NCI-H2171 (cell line): ENCODE measurements around the gene TOR1B.

ENCODE experiments used
- DNase-seq: peaks from one replicate; lab custom pipeline; 2025; lab: John Stamatoyannopoulos, UW

TOR1B gene

GRCh38 chr9:129814432-129815223 lies 11.6 kb downstream of the TOR1B start:
- no peak for DNase-seq

DNA sequence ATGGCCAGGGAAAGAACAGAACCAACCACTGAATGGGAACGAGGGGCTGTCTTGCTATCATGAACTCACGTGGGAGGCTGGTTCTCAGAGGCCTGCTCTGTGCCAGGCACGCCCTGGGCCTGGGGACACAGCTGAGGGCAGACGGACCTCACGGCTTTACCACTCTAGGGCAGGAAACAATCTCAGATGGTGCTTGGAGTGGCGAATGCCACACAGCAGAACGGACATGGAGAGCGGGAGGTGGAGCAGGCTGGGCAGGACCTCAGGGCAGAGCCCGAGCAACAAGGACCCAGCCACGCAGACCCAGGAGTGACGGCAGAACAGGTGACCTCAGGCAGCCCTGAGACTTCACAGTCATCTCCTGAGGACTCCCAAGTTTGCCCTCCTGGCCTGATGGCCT lies 12.3 kb downstream of the TOR1B start:
- DNase-seq: no peak

- DNase-seq: no peak
These were observed 13.8 kb downstream of the TOR1B start for GRCh38 chr9:129816501-129817435.

- no peak for DNase-seq
These were observed 20.0 kb downstream of the TOR1B start for GRCh38 chr9:129822898-129823541.

GRCh38 chr9:129823542-129823934 lies 20.6 kb downstream of the TOR1B start:
- no peak for DNase-seq

GRCh38 chr9:129823935-129824601 lies 21.1 kb downstream of the TOR1B start, which contains the start of gene TOR1A:
TSS of gene TOR1A (minus strand) at chr9:129824136. CDS start at chr9:129824085, 51 bp downstream.
- peak; percentile 96 for DNase-seq

DNA sequence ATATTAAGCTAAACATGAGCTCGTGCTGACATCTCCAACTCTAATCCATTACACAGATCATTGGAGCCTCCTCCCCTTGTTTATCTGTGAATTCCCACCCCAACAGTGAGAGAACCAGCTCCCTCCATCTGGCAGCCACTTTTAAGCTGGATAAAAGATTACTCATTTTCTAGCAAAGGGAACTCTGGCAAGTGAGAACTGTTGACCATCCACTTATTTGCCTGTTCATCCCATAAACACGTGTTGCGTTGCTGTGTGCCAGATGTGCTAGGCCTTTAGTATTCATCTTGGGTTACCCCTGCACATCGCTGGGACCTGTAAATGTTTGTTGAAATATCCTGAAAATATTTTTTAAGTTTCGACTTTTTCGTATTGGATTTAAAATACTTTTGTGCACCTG lies 23.4 kb downstream of the TOR1B start:
- DNase-seq: no peak

- no peak for DNase-seq
These were observed 23.8 kb downstream of the TOR1B start for GRCh38 chr9:129826759-129827158.

- DNase-seq: no peak
These were observed 25.1 kb downstream of the TOR1B start for GRCh38 chr9:129828051-129828450.

GRCh38 chr9:129828969-129829368 lies 26.0 kb downstream of the TOR1B start:
- no peak for DNase-seq

DNA sequence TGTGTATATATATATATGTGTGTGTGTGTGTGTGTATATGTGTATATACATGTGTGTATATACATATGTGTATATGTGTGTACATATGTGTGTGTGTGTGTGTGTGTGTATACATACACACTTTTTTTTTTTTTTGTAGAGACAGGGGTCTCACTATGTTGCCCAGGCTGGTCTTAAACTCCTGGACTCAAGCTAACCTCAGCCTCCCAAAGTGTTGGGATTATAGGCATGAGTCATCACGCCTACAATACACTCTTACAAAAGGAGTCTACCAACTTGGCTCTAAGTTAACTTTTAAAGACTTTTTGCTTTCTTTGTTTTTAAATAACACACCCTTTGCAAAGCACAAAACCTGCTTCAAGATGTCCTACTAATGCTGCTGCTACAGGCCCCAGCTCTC lies 30.0 kb downstream of the TOR1B start:
- DNase-seq: no peak

- DNase-seq: no peak
These were observed 31.6 kb downstream of the TOR1B start for GRCh38 chr9:129834489-129835127.

DNA sequence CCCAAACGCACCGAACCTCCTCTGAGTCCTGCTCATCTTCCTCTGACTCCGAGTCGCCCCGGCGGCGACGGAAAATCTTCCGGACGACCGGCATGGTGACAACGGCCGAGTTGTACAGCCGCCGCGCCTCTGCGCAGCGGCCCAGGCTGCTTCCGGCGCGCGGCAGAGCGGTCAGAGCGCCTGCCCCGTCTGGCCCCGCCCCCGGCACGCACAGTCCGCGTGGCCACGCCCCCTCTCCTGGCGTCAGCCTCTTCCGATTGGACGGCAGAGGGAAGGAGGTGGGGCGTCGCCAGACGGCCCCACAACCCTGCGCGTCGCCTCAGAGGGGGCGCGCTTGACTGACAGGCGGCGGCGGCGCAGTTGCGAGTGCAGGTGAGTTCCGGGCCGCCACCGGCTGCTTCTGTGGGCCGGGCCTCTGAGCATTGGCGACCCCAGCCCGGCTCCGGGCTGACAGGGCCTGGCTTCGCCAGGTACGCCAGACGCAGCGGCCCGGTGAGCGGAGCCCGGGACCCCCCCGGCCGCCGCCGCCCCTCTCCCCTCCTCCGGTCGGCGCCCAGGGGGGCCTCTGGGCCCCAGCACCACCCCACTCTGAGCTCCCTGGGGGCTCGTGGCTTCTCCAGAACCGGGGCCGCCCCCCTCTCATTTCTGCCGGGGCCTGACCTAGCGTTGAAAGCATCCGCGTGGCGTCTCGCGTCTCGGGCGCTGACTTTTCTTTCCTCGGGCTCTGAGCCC lies 32.3 kb downstream of the TOR1B start, which contains the start of the genes C9orf78 and USP20:
Gene C9orf78 (minus strand): TSS at position 148 of the 732 bp plus-strand sequence. CDS start 54 bp downstream, at position 94.
Gene USP20 (plus strand): TSS at position 331 of the 732 bp plus-strand sequence. CDS start 17,098 bp downstream, outside the sequence.
- DNase-seq: peak; percentile 100

- no peak for DNase-seq
These were observed 32.9 kb downstream of the TOR1B start for GRCh38 chr9:129835860-129836223.

DNA sequence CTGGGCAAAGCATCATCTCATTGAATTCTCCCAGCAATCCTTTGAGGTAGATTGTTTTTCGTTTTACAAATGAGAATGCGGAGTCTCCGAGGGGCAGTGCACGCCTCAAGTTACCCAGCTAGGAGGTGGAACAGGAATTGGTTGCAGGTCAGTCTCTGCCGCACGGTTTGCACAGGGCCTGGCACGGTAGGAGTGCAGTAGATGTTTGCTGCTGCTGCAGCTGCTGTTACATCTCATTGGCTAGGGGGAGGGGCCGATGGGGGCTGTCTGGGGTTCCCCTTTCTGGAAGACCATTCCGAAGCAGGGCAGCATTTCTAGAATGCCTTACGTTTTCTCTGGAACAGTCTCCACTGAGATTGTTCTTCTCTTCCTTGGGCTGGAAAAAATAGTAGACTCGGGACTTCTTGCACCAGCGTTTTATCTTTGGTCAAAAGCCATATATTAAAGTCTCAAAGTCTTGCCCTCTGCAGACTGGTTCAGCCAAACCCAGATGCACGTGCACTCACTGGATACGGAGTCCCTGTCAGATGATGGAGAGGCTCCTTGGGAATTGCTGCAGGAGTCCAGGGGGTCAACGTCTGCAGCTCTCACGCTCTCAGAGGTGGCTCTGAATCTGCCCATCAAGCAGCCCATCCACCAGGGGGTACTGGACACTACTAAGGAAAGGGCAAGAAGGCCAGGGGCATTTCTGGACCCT lies 33.5 kb downstream of the TOR1B start:
- DNase-seq: no peak

DNA sequence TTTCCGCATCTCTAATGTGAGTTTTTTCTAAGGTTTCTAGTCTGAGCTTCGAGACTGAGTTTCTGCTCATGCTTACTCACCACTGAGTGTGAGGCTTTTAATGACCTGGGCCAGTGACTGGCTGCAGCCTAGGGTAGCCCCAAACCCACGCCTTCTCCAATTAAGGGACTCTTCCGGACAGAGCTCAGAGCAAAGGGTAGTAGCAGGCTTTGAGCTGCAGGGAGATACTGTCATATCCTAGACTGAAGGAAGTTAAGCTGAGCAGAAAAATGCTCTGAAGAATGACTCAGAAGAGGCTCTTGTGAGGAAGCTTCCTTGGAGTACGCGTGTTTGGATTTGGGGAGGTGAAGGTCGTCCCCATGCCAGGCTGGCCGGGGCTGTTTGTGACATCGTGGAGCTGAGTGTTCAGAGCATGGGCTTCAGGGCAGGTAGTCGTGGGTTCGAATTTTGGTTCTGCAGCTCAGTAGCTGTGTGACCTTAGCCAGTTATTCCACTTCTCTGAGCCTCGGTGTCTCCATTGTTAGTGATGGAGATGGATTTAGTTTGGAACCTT lies 35.8 kb downstream of the TOR1B start:
- no peak for DNase-seq

DNA sequence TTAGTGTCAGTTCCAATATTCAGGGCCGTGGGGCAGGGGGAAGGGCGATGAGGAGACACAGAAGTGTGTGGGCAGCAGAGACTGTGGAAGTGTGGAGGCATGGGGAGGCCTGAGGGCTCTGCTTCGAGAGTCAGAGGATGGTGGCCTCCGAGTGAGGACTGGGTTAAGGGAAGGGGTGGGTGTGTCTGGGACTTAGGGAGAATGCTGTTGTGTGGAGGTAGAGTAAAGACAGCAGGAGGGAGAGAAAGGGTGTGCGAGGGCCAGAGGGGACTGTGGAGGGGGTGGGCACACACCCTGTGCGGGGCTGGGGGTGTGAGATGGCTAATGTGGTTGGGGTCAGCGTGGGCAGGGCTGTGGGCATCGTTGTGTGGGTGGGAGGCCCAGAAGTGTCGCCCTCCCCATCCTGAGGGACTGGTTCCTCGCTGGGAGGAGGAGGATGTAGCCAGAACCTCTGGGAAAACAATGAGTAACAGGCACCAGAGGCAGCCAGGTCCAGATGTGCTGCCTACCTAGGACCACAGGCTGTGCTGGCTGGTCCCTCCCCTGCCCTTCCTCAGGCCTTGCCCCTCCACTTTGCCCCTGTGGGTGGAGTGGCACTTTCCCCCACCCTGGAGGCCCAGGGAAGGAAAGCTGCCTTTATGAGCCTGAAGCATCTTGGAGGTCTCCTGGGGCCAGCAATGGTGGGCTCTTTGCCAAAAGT lies 36.5 kb downstream of the TOR1B start:
- no peak for DNase-seq

DNA sequence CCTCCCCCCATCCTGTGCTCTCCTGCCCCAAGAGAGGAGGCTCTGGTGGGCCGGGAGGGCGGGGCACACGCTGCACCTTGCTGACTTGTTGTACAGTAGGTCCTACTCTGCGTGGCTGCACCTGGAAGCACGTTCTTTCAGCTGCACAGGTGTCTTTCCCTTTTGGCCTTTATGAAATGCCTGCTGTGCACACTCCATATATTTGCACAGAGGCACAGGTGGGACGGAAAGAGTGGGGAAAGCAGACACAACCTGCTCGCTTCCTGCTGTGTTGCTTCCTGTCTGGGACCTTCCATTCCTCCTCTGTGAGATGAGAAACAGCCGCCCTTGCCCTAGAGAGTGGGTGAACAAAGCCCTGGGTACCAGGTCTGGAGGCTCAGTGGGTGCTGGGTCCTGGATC lies 37.0 kb downstream of the TOR1B start:
- DNase-seq: peak; percentile 69

DNA sequence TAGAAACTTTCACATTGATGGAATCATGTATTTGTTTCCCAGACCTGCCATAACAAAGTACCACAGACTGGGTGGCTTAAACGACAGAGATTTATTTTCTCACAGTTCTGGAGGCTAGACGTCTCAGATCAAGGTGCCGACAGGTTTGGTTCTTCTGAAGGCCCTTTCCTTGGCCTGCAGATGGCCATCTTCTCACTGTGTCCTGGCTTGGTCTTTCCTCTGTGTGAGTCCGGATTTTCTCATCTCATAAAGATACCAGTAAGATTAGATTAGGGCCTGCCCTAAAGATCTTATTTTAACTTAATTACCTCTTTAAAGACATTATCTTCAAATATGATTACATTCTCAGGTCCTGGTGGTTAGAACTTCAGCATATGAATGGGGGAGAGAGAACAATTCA lies 38.1 kb downstream of the TOR1B start:
- no peak for DNase-seq
